T-helper 9 cell (primary cell): Measurements from ENCODE around the gene SARNP.

Experiments
- DNase-seq: peaks from one replicate; pipeline ENCODE4 v3.0.0-alpha.2; 2020

The SARNP gene

DNA sequence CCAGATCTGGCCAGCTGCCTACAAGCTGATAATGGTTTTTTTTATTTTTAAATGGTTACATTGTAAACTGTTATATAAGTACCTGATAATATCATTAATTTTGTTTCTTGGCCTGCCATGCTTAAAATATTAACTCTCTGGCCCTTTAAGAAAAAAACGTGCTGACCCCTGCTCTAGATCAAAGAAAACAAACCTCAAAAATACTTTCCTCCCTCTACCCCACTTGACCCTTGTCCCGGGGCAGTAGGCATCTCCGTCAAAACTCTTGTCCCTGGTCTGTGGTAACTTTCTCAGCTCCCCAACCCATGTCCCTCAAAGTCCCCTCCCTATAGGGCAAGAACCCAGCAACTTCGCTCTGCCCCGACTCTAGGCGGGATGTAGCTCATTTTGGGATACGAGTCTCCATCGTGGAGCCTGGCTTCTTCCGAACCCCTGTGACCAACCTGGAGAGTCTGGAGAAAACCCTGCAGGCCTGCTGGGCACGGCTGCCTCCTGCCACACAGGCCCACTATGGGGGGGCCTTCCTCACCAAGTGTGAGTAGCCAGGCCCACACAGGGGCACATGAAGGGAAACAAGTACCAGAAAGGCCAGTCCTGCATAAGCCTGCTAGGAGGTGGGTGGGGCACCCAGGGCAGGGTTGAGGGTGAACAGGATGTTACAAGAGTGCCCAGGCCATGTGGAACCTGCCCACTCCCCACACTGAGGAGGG, 93.9 kb downstream of the SARNP start:
- DNase-seq, result no peak

DNA sequence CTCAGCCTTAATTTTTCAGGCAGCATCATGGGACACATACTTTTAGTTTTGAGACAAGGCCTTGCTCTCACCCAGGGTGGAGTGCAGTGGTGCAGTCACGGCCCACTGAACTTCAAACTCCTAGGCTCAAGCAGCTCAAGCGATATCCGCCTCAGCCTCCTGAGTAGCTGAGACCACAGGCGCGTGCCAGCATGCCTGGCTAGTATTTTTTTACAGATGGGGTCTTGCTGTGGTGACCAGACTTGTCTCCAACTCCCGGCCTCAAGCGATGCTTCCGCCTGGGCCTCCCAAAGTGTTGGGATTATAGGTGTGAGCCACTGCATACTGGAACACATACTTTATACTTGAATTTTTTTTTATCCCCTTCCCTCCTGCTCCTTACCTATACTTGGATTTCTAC, 94.6 kb downstream of the SARNP start:
- DNase-seq, result no peak

DNA sequence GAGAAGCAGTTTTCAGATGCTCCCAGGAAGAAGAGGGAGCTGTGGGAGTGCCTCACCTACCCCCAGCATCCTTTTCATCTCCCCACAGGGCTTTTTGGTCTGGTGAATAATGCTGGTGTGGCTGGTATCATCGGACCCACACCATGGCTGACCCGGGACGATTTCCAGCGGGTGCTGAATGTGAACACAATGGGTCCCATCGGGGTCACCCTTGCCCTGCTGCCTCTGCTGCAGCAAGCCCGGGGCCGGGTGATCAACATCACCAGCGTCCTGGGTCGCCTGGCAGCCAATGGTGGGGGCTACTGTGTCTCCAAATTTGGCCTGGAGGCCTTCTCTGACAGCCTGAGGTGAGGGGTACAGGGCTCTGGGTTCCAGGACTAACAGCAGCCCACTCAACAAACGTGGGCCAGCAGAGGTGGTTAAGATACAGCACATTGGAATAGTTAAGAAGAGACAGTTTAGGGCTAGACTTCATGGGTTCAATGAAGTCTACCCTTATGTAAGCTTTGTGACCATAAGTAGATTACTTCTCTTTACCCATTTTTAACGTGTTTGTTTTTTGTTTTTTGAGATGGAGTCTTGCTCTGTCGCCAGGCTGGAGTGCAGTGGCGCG, 95.8 kb downstream of the SARNP start:
- DNase-seq, result no peak

DNA sequence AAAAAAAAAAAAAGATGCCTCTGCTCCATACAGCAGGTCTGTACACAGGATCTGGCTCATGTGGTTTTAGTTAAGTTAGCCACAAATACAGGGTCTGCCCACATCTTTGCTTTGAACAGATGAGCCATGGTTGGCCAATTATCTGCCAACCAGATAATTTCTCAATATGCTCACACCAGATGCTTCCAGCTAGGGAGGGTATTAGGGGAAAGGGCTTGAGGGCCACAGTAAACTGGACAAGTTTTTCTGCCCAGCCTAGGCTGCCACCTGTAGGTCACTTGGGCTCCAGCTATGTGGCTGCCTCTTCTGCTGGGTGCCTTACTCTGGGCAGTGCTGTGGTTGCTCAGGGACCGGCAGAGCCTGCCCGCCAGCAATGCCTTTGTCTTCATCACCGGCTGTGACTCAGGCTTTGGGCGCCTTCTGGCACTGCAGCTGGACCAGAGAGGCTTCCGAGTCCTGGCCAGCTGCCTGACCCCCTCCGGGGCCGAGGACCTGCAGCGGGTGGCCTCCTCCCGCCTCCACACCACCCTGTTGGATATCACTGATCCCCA, 96.6 kb downstream of the SARNP start:
- no peak for DNase-seq

DNA sequence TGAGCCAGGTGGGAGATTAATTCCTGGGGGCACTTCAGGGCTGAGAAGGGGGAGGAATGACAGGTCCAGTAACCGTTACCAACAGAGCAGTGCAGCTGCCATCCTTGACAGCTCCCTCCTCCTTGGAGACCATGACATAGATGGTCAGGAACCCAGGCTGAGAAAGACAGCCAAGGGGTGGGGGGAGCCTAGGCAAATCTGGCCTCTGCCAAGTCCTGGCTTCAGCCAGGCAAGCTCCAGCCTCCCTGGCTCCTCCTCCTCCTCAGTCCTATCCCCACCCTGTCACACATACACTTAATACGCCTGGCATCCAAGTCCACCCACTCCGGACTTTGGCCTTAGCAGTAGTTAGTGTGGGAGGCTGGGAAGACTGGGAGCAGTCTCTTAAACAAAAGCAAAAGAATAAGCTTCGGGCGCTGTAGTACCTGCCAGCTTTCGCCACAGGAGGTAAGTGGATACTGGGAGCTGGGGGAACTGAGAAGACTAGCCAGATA, 97.4 kb downstream of the SARNP start, which contains the start of gene RDH5:
Gene RDH5 (plus strand): TSS at position 323 of the 494 bp plus-strand sequence. CDS start 792 bp downstream, outside the sequence.
- DNase-seq, result no peak

DNA sequence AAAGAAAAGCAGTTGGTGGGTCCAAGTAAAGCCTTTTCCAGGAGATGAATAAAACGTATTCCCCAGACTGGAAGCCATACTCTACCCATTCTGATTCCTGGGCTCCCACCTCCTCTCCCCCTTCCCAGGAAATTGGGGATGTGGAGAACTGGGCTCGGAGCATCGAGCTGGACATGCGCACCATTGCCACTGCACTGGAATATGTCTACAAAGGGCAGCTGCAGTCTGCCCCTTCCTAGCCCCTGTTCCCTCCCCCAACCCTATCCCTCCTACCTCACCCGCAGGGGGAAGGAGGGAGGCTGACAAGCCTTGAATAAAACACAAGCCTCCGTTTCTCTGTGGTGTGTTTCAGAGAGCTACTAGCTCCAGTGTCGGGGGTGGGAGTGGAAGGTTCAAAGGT, 98.2 kb downstream of the SARNP start:
- DNase-seq, result no peak

DNA sequence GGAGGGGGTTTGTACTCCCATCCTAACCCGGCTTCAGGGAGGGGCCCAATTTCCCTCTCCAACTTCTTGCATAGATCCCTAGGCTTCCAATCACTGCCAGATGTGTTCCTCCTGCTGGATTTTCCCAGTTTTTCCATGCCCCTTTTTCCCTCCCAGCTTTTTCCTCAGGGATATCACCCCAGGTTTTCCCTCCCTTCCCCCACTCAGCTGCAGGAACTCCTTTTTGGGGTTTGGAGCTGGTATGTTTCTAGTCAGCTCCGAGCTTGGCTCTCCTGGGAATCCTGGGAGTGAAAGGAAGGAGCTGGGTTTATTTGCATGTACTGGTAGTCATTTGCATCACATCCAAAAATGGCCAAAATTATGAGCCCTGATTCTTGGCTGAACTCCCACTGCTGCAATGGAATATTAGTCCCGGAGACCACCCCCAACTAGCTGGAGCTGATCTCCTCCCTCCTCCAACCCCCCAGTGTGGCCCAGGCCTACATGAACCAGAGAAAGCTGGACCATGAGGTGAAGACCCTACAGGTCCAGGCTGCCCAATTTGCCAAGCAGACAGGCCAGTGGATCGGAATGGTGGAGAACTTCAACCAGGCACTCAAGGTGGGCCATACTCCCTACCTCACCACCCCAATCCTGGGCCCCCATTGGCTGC, 98.8 kb downstream of the SARNP start:
- DNase-seq, result no peak

DNA sequence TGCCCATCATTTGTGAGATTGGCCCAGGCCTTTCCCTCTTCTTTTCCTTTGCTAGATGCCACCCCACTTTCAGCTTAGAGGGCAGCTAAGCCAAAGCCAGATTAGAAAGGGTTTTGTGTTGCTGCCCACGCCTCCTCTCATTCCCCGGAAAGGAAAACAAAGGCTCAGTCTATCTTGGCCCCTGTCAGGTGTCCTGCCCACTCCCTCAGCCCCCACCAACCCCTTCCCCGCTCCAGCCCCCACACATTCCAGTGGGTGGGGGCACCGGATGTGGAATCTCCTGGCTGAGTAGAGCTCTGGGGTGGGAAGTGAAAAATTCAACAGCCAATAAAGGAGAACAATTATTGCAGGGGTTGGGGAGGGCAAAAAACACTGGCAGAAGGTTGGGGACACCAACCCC, 99.5 kb downstream of the SARNP start:
- no peak for DNase-seq

DNA sequence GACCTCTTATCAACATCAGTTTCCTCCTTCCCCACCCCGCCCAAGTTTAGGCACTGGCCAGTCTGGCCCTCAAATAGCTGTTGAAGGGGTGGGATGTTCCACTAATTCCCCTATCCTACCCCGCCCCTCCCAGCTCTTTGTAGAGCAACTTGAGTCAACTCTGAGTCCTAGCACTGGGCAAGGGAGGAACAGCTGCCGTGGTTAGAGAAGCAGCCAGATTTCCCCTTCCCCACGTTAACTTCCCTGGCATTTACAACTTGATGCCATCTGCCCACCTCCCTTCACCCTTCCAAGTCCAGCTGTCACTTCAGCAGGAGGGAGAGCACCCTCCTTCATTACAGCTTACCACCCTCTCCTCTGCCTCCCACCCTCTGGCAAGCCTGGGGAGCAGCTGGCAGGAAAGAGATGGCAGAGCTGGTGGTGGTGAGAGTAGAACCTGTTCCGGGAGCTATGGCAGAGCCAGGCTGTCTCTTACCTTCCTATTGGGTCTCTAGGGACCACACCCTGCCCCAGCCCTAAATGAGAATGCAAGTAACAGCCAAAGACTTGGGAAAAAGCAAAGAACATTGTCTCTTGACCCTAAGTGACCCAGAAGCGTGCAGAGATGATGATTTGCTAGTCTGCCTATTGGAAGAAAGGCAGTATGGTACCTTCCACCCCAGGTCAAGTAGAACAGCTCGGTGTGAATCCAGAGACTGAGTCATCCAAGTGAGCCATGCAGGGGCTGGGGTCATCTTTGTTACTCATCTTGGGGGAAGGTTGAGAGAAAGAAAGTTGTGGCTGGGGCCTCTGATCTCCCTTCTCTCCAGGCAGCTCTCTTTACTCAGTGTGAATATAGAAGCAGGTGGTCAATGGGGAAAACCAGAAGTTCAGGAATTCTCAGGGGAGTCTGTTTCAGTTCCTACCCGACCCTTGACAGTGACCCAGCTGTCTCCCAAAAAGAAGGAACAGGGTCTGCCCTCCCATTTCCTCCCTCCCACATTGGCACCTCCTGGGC, 100.2 kb downstream of the SARNP start:
- DNase-seq, result no peak

DNA sequence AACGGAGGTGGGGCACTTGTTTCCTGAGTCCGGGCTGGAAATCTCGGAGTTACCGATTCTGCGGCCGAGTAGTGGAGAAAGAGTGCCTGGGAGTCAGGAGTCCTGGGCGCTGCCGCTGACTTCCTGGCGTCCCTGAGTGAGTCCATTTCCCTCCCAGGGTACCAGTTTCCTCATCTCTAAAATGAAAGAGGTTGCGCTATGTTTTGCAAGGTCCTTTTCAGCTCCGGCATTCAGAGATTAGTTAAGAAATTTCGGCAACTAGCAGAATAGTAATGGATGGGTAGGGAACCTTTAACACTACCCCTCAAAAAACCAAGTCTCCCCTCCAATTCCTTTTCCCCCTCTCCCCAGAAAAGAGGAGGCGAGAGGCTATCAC, 101.0 kb downstream of the SARNP start:
- DNase-seq, result no peak

DNA sequence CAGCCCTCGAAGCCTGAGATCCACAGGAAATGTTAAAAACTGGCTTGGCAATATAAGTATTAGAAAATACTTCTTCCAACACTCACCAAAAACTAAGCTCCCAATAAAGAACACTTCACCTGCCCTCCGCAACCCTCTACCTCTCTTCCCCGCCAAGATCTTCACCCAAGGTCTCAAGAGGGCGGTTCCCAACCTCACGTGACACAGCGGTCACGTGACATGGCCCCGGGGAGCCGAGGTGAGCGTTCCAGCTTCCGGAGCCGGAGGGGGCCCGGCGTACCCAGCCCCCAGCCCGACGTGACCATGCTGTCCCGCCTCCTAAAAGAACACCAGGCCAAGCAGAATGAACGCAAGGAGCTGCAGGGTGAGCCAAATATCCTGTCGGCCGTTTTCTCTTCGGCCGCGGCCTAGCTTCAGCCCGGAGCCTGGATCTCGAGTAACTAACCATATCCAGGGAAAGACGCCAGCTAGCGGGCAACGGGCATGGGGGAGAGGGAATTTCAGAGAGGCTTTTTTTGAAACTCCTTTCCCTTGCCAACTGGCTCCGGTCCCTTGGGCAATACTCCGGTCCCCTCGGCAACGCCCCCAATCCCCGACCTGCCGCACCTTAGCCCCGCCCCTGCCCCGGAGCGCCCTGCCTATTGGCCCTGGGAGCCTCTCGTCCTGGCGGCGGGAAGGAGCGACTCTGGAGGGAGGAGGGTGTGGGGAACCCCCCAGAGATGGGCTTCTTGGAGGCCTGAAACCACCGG, 101.5 kb downstream of the SARNP start, which contains the start of gene BLOC1S1:
Gene BLOC1S1 (plus strand): TSS at position 214 of the 749 bp plus-strand sequence. CDS start 6 bp downstream, at position 220.
- DNase-seq, result peak; percentile 93

DNA sequence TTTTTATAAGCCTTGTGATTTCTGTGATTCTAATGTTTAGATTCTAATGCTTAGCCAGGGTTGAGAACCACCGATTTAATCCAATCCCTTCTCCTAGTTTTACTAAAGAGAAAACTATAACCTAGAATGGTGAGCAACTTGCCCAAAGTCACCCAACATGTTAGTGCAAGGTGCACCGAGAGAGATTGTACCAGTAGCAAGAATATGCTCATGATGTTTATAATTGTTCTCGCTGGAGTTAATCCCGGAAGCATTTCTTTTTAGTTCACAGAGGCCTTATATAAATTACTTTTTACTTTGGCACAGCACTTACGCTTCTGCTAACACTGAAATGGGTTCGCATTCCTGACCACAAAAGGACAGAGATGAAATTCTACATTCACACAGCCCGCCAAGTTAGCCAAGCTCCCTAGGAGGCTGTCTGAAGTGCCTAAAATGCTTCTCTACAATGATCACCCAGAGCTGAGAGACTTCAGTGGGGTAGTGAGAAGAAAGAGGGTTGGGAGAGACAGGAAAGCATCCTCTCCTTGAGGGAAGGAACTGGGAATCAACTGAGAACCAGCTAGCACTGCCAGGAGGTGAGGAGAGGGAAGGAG, 102.3 kb downstream of the SARNP start:
- DNase-seq, result no peak

DNA sequence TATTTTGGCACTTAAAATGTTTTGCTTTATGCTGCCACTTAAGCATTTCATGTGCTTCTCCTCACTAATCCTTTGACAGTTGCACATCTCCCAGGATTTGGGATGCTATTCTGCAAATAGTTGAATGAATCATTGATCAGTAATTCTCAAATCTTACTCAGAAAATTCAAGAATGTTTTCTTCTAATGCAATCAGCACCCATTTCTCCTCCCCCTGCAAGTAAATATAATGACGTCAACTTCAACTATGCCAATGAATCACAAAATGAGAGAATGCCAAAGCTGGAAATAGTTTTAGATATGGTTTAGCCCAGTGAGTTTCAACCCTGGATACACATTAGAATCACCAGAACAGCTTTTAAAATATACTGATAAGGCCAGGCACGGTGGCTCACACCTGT, 103.8 kb downstream of the SARNP start:
- no peak for DNase-seq

DNA sequence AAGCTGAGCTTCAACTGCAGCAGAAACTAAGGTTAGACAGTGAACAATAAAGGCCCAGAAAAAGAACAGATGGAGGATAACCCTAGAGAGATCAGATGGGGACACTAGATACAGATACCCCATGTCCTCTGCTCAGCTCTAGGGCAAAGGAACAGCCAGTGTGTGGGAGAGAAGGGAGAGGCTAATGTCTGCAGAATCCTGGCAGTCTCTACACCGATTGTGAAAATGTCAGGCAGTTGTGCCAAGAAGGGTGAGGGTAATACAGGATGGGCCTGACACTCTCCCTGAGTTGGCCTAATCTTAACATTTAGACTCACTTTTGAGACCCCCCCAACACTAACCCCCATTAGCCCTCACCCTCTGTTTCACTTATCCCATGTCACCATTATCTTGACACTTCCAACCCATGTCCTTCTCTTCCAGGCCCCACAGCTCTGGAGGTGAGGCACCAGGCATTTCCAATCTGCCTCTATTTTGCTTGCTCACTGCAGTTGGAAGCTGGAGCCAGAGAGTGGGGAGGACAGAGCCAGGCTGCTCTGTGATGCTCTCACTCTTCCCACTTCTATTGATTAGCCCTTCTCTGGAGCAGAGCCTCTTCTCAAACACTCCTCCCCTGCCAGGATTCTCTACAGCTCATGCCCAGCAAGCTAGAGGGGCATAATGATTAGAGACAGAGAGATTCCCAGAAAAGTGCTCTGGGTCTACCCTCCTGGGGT, 104.7 kb downstream of the SARNP start:
- no peak for DNase-seq

DNA sequence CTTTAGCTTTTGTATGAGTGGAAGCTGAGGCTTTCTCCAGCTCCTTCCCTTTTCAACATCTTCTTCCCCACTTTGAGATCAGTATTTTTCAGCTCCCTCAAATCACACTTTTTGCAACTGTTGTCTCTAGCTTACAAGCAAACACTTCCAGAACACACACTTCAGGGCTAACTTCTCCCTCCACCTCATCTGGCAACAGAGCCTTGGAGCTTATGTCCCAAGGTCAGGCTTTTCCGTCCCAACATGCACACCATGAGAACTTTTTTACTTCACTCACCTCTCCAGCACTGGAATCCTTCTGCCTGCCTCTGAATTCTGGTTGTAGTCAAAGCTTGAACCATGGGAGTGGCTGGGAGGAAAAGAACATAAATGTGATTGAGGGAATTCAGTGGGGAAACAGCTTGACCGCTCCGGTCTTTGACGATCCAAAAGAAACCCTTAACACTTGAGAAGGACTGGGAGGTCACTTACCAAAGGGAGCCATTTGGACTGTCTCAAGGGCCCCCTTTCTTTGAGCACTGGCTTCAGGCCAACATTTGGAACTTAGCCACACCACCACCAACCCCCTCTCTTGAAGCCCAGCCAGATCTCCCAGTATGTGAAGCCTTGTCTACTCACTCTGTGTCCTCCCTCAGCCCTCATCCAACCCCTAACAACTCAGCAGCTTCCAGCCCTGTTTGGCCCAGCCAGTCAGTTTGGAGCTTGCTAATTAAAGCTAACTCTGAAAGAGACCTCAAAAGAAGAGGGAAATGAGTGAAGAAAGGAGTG, 105.6 kb downstream of the SARNP start:
- no peak for DNase-seq

DNA sequence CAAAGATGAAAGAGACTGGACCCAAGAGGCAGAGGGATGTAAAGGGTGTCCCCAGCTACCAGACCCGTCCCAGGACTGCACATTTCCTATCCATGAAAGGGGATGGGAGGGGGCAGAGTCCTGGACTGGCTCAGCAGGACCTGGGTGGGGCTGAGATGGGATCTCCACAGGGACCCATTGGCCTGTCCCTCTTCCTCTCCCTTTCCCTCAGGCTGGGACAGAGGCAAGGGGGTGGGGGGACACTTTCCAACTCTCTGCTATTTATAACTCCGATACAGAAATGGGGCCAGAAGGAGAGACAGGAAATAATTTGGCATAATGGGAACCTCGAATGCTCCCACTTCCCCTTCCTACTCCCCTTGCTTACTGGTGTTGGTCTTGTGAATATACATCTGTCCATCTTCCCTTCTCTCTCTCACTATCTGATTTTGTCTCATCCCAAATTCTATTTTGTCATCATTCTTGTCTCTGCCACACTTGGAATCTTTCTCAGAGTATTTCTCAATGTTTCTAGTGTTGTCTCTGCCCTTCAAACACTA, 108.8 kb downstream of the SARNP start:
- DNase-seq, result no peak

DNA sequence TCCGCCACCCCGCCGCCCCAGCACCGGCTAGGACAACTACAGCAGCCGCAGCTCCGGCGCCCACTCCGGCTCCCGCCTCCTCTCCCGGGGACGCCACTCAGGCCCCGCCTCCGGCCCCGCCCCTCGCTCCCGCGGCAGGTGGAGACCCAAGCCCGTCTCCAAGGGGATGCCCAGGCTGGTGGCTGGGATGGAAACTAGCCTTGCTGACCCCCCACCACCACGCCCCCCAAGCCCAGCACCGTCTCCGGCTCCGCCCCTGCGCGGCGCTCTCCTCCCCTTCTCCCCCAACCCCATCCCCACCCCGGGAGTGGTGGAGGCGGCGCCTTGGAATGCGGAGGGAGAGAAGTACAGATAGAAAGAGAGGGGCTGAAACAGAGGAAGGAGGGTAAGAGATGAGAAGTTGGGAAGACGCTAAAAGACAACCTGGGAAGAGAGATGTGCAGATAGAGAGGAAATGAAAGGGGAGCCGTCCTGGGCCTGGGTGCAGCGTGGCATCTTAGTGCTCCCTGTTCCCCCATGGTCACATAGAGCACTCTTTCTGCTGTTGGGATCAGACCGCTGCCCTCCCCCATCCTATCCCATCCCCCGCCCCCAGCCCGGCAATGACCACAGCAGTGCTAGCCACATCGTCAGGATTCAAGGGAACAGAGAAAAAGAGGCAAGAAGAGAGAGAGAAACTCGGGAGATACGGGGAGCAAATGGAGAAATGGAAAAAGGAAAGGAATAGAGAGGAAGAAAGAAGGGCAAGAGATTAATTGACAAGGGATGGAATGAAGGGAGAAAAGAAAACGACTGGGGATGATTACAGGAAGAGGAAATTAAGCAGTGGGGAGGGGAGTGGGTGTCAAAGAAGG, 109.5 kb downstream of the SARNP start, which contains the start of gene ITGA7:
Gene ITGA7 (minus strand): TSS at position 64 of the 854 bp plus-strand sequence. CDS start 222 bp downstream, outside the sequence.
- peak; percentile 61 for DNase-seq
